Hematopoietic multipotent progenitor cell treated with erythropoietin and hydrocortisone succinate and interleukin-3 and kit ligand, for 17 days (in vitro differentiated cells): ENCODE measurements around the gene XCL1.
"Not testable (repeated sequence)": the region's sequence is repeated elsewhere in the genome, so short reads cannot be mapped to it uniquely, and the experiment has no call there.

Experiments used
- DNase-seq: peaks from one replicate; pipeline ENCODE4 v3.0.0-alpha.2; 2015; ENCODE audit warnings: low spot score

The XCL1 gene, protein sequence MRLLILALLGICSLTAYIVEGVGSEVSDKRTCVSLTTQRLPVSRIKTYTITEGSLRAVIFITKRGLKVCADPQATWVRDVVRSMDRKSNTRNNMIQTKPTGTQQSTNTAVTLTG

GRCh38 chr1:168576245-168576688, at the start of gene XCL1:
TSS of gene XCL1 (plus strand) at chr1:168576605. CDS start at chr1:168576638, 33 bp downstream.
- not testable (repeated sequence) for DNase-seq

GRCh38 chr1:168529518-168529917, 46.9 kb upstream of the XCL1 start:
- DNase-seq: no peak

- DNase-seq: no peak
Observed at GRCh38 chr1:168531615-168532345, 44.6 kb upstream of the XCL1 start.

GRCh38 chr1:168535536-168535935, 40.9 kb upstream of the XCL1 start:
- DNase-seq: no peak

DNA sequence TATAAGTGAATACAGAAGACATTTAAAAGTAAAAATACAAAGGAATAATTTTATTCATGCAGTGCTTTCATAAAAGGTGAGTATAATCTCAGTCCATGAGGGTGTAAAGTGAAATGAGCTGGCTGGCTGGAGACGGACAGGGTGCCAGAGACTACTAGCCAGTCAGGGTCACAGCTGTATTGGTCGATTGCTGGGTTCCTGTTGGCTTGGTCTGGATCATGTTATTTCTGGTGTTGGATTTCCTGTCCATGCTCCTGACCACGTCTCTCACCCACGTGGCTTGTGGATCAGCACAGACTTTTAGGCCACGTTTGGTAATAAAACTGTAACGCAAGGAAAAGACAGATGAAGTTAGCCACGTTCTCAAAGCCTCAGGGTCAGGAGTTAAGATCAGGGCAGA, 35.6 kb upstream of the XCL1 start:
- not testable (repeated sequence) for DNase-seq

GRCh38 chr1:168542978-168543377, 33.4 kb upstream of the XCL1 start:
- not testable (repeated sequence) for DNase-seq

GRCh38 chr1:168543840-168544498, 32.4 kb upstream of the XCL1 start, which contains the start of gene XCL2:
TSS of gene XCL2 (minus strand) at chr1:168543997. CDS start at chr1:168543964, 33 bp downstream.
- not testable (repeated sequence) for DNase-seq

- not testable (repeated sequence) for DNase-seq
Observed at GRCh38 chr1:168545678-168546552, 30.5 kb upstream of the XCL1 start.

DNA sequence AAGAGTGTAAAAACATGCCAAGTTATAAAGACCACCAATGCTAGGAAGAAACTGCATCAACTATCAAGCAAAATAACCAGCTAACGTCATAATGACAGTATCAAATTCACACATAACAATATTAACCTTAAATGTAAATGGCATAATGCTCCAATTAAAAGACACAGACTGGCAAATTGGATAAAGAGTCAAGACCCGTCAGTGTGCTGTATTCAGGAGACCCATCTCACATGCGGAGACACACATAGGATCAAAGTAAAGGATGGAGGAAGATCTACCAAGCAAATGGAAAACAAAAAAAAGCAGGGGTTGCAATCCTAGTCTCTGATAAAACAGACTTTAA, 29.9 kb upstream of the XCL1 start:
- DNase-seq: not testable (repeated sequence)

GRCh38 chr1:168550971-168551370, 25.4 kb upstream of the XCL1 start:
- DNase-seq: no peak

GRCh38 chr1:168551688-168552087, 24.7 kb upstream of the XCL1 start:
- no peak for DNase-seq

DNA sequence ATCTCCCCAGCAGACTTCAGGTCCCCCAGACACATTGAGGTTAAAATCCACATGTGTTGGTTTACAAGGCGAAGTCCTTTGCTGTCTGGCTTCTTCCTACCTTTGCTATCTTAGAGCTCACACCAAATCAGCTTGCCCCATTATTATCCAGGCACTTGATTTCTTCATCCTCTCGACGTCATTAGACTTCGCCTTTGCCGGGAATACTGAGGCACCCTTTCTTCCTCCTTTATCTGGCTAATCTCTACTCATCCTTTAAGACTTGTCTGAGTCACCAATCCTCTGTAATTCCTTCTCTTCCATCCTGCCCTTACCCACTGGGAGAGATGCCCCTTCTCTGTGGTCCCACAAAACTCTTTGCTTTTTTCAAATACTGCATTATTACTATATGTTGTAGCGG, 23.4 kb upstream of the XCL1 start:
- DNase-seq: no peak

DNA sequence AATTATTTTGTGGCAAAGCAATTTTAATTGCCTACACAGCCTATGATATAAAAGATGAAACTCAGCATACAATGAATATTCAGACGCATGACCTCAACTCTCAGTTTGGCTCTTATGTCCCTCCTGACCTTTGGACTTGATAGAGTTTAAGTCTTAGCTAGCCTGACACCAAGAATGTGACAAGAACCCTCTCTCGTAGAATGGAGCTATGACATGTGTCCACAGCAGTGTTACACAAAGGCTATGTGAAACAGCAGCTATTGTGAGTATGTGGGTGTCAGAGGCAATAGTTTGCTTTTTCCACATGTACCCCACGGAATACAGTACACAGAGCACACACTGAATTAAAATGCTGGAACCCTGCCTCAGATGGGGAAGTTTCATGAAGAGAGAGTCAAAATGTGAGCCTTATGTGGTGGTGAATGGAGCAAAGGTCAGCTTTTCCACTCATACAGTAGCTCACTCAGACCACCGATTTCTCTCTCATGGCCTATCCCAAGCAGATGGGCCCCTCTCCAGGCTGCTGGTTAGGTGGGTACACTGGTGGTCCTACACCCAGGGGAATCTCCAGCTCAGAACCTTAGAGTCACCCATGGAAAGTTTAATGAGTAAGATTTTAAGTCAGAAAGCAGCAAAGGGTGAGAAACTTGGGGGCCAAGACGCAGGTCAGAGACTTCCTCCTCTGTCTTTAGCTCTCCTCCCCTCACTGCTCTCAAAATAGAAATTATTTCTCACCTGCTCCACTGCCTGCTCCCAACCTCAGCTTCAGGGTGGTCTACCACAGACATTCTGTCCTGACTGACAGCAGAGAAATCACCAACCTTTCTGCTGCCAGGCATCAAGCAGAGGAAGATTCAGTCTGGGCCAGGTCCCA, 22.5 kb upstream of the XCL1 start:
- no peak for DNase-seq

- no peak for DNase-seq
Observed at GRCh38 chr1:168554603-168555483, 21.6 kb upstream of the XCL1 start.

- DNase-seq: no peak
Observed at GRCh38 chr1:168555508-168556046, 20.8 kb upstream of the XCL1 start.

GRCh38 chr1:168556647-168557046, 19.8 kb upstream of the XCL1 start:
- DNase-seq: no peak

DNA sequence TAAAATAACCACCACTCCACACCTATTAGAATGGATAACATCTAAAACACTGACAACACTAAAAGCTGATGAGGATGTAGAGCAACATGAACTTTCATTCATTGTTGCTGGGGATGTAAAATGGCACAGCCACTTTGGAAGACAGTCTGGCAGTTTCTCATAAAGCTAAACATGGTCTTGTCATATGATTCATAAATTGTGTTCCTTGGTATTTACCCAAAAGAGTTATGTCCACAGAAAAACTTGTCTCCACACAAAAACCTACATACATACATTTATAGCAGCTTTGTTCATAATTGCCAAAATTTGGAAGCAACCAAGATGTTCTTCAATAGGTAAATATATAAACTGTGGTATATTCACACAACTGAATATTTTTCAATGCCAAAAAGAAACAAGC, 16.0 kb upstream of the XCL1 start:
- DNase-seq: no peak

DNA sequence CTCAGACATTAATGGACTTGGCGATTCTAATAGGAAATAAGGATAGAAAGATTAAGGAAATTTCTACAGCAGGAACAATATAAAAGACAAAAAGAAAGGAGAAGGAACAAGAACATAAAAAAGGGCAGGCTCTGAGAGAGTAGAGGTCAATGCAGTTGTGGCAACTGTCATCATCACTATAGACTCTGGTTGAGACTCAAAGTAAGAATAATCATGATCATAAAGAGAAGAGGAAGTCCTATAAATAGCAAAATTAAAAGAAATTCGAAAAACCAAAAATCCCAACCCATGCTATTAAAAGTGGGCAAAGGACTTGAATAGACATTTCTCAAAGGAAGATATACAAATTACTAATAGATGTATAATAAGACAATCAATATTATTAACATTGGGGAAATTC, 14.4 kb upstream of the XCL1 start:
- no peak for DNase-seq

DNA sequence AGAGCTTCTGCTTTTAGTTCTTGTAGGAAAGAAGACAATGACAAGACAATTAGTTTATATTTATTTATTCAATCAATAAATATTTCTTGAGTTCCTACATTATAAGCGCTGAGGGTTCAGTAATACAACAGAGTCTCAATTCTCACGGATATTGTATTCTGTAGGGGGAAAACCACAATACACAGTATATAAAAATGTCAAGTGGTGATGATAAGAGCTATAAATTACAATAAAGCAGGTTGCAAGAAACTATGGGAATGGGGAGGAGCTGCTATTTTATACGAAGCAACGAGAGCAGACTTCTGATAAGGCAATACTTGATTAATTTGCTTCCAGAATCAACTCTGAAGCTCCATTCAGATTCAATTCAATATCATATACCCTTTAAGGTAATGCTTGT, 10.6 kb upstream of the XCL1 start:
- no peak for DNase-seq

DNA sequence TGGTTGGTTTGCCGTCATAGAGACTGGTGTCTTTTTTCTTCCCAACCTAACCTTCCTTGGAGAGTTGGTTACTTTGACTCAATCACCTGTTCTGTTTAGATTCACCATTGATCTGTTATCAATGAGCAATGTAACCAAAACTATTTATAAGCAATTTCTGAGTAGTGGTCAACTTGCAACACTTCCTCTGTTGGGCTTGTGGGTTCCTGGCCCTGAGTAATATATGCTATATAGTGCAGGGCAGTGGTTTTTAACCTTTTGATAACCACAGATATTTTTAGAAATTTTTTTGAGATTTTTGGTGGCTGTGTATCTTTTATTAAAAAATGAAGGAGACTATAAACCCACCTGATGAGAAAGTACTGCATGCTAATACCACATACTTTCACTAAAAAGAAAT, 9.4 kb upstream of the XCL1 start:
- DNase-seq: no peak
